Psoas muscle (tissue), 8 donors: Measurements from ENCODE around the gene GPR17. TPM values are rescaled to one million over a fixed set of nuclear protein-coding genes. Genes with fewer than 3 reads are reported as not detected.

Source experiments
- ATAC-seq, 4 donors: fragments of 200-7000 bp; cut with Tn5 transposase; one replicate each; pipeline ENCODE4 v1.9.1; 2020; ENCODE audit warnings: moderate library complexity in 3 of 4, mild to moderate bottlenecking in 2 of 4
- DNase-seq, 2 donors: peaks; one replicate each; pipeline ENCODE4 v3.0.0-alpha.2; 2020
- H3K27ac ChIP-seq: fragments of 200-600 bp; one replicate; pipeline ENCODE4 v1.8.0; 2022
- H3K27me3 ChIP-seq, 3 donors: fragments of 200-600 bp in 1 of 3; one replicate each; pipeline versions ENCODE4 v1.6.1 to v1.8.0; 2013 to 2022; ENCODE audit warnings: low read length in 2 of 3, mild to moderate bottlenecking in 2 of 3, moderate library complexity in 1 of 3; ENCODE audit not compliant: insufficient read depth in 3 of 3
- H3K36me3 ChIP-seq, 2 donors: fragments of 200-600 bp in 1 of 2; one replicate each; pipeline versions ENCODE4 v1.6.1 to v1.8.0; 2013 to 2022; ENCODE audit warnings: low read depth in 1 of 2, mild to moderate bottlenecking in 1 of 2, moderate library complexity in 1 of 2; ENCODE audit not compliant: insufficient read depth in 1 of 2
- H3K4me1 ChIP-seq: fragments of 200-600 bp; one replicate; pipeline ENCODE4 v1.8.0; 2022
- H3K4me3 ChIP-seq: fragments of 200-600 bp; one replicate; pipeline ENCODE4 v1.8.0; 2022; ENCODE audit warnings: mild to moderate bottlenecking
- H3K9me3 ChIP-seq: fragments of 200-600 bp; one replicate; pipeline ENCODE4 v1.8.0; 2022
- CTCF ChIP-seq: fragments of 200-600 bp; IDR thresholded peaks from one replicate; pipeline ENCODE4 v1.8.0; 2022; ENCODE audit warnings: antibody characterized with exemption
- WGBS, 3 donors: extraction: QIAGEN DNeasy Blood & Tissue Kit; methylation state at CpG; one replicate each; pipeline versions ENCODE4 v1.1.6 to v1.1.7; 2013; 5-methylcytosine and 5-hydroxymethylcytosine counted together
- intact Hi-C, 2 donors: fragments of 100-400 bp; cut with DNase I; formaldehyde crosslinking; loops; one replicate each; pipeline versions ENCODE4 v1.11.0 to v1.14.2; 2022
- polyA plus RNA-seq, 3 donors: library from polyadenylated mRNA; stranded (reverse); fragments of 200-250 nt; gene quantifications; one replicate each; pipeline ENCODE4 v1.2.3, GENCODE V29; 2013
- total RNA-seq, 4 donors: library from RNA; stranded (reverse); fragmentation: NEBNext Ultra II Directional in 2 of 4; extraction: Animal tissue kit (Norgen Biotek cat#: 25700) in 2 of 4; gene quantifications; one replicate each; pipeline versions ENCODE4 v1.2.1 to v1.2.4, GENCODE V29; 2021 to 2023
- donor health status: healthy with polysubstance abuse.
- donor health status: DM: no; HTN: no; CAD: no; lungs with moderate emphysema.
- donor health status: Bipolar disorder and iron deficiency.
- donor health status: healthy.
- donor health status: DM: yes; HTN: yes; CAD: no.
- donor health status: DM: no; HTN: no; CAD: no.
- donor health status: DM: no; HTN: no; CAD: no.
- donor health status: DM: yes; HTN: yes; CAD: no.

GPR17 gene
- total and polyA plus RNA-seq, 7 donors: 0.14 to 0.35 (median 0.19) TPM; not detected in 3

GRCh38 chr2:127678991-127679390 lies 33.0 kb downstream of the GPR17 start:
- Histone ChIP-seq H3K27me3 (peaks cover 0 to 12% (median 7%) of the 10 kb centered on the region in 3 donors), H3K4me3 (no peak overlapping the region), H3K36me3 (no peaks in the 10 kb centered on the region), H3K9me3 (no peaks in the 10 kb centered on the region), H3K27ac (no peak overlapping the region), H3K4me1 (peaks cover 9% of the 10 kb centered on the region)
- TF ChIP-seq CTCF: no peak
- intact Hi-C loops: no loop called here
- WGBS, 3 donors: 77 to 87% (median 86%) methylated on average over 6 of the region's 6 CpGs
- ATAC-seq (no peak), DNase-seq (no peak)

- ATAC-seq (no peak), DNase-seq (no peak)
- intact Hi-C loops: no loop called here
- no peaks in the 10 kb centered on the region for H3K9me3 ChIP-seq
- H3K36me3 ChIP-seq: no peaks in the 10 kb centered on the region
- H3K27me3 ChIP-seq: peaks cover 0 to 5% (median 3%) of the 10 kb centered on the region in 3 donors
- peak overlapping the region; percentile 59 for H3K4me3 ChIP-seq
- H3K27ac ChIP-seq: no peak overlapping the region
- 86 to 87% (median 86%) methylated on average over 15 of the region's 15 CpGs for WGBS, 3 donors
- TF ChIP-seq CTCF: no peak
- H3K4me1 ChIP-seq: peaks cover 9% of the 10 kb centered on the region
These were observed 33.9 kb downstream of the GPR17 start for GRCh38 chr2:127679680-127680361.

- peak overlapping the region; percentile 59 for H3K4me3 ChIP-seq
- intact Hi-C loops: no loop called here
- no peak for TF ChIP-seq CTCF
- no peaks in the 10 kb centered on the region for H3K27me3 ChIP-seq
- no peak for DNase-seq
- no peaks in the 10 kb centered on the region for H3K36me3 ChIP-seq
- peaks cover 6% of the 10 kb centered on the region for H3K4me1 ChIP-seq
- 53 to 67% (median 55%) methylated on average over 19 of the region's 19 CpGs for WGBS, 3 donors
- H3K9me3 ChIP-seq: no peaks in the 10 kb centered on the region
- H3K27ac ChIP-seq: no peak overlapping the region
- peak in 2 of 4 donors; percentile 5 to 16 for ATAC-seq
These were observed 34.8 kb downstream of the GPR17 start for GRCh38 chr2:127680706-127681287.

- 7 to 10% (median 10%) methylated on average over 24 to 25 of the region's 25 CpGs for WGBS, 3 donors
- DNase-seq (peak; percentile 60 to 79), ATAC-seq (peak; percentile 78 to 87 (median 85))
- H3K9me3 ChIP-seq: no peaks in the 10 kb centered on the region
- H3K4me3 ChIP-seq: peak overlapping the region; percentile 59
- H3K27me3 ChIP-seq: no peaks in the 10 kb centered on the region
- intact Hi-C loops: no loop called here
- no peak for TF ChIP-seq CTCF
- H3K36me3 ChIP-seq: no peaks in the 10 kb centered on the region
- peak overlapping the region; percentile 13 for H3K27ac ChIP-seq
- peaks cover 6% of the 10 kb centered on the region for H3K4me1 ChIP-seq
These were observed 35.4 kb downstream of the GPR17 start for GRCh38 chr2:127681288-127681804.
